Medulla oblongata (tissue), 1 donor: ENCODE data around the gene GLIS2.

ENCODE experiments used
- DNase-seq: peaks from one replicate; pipeline ENCODE4 v3.0.0-alpha.2; 2015; ENCODE audit errors: extremely low spot score

The GLIS2 gene

GRCh38 chr16:4370151-4370550, 54.3 kb downstream of the GLIS2 start:
- no peak for DNase-seq

- DNase-seq: peak; percentile 62
Observed at GRCh38 chr16:4370570-4371356, 54.9 kb downstream of the GLIS2 start.

- peak; percentile 78 for DNase-seq
Observed at GRCh38 chr16:4371357-4372000, 55.6 kb downstream of the GLIS2 start, which contains the start of gene VASN. TSS of gene VASN (plus strand) at chr16:4371848. CDS start at chr16:4380878, 9,030 bp downstream.

- no peak for DNase-seq
Observed at GRCh38 chr16:4372001-4372577, 56.2 kb downstream of the GLIS2 start.

- no peak for DNase-seq
Observed at GRCh38 chr16:4372578-4373355, 56.9 kb downstream of the GLIS2 start.

GRCh38 chr16:4373356-4373908, 57.6 kb downstream of the GLIS2 start:
- DNase-seq: no peak

- peak; percentile 67 for DNase-seq
Observed at GRCh38 chr16:4373909-4374742, 58.3 kb downstream of the GLIS2 start.

GRCh38 chr16:4375717-4376116, 59.9 kb downstream of the GLIS2 start:
- DNase-seq: no peak

- DNase-seq: peak; percentile 85
Observed at GRCh38 chr16:4376126-4376892, 60.4 kb downstream of the GLIS2 start.

- DNase-seq: no peak
Observed at GRCh38 chr16:4376893-4377572, 61.2 kb downstream of the GLIS2 start.

- no peak for DNase-seq
Observed at GRCh38 chr16:4377573-4378154, 61.8 kb downstream of the GLIS2 start.

GRCh38 chr16:4378161-4378666, 62.3 kb downstream of the GLIS2 start:
- DNase-seq: no peak

- no peak for DNase-seq
Observed at GRCh38 chr16:4378999-4379690, 63.3 kb downstream of the GLIS2 start.

GRCh38 chr16:4380119-4381063, 64.5 kb downstream of the GLIS2 start:
- no peak for DNase-seq

- DNase-seq: no peak
Observed at GRCh38 chr16:4381072-4381934, 65.4 kb downstream of the GLIS2 start.
